ENCODE measurements around the gene FAM120B.
A peak's percentile ranks its signal among the peaks of the same experiment; 100 is the strongest.

Gene FAM120B

DNA sequence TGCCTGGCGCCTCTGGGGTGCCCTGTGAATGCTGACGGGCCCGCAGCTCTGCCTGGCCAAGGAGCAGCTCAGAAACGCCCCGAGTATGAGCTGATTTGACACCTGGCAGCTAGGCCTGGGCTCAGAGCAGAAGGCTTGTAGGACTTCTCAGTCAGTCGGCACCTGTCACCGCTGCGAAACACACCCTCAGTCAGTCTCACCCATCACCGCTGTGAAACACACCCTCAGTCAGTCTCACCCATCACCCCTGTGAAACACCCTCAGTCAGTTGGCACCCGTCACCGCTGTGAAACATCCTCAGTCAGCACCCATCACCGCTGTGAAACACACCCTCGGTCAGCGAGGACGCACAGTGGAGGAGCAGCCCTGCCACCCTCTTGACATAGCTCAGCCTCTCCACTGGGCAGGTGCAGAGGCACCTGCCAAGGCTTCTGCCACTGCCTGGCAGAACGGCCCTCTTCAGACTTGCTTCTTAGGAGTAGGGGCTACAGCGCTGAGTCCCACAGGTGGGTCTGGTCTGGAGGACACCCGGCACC is 137.6 kb downstream of the FAM120B start:
- DNase-seq (ENCODE audit: low spot score), result peak; percentile 16

DNA sequence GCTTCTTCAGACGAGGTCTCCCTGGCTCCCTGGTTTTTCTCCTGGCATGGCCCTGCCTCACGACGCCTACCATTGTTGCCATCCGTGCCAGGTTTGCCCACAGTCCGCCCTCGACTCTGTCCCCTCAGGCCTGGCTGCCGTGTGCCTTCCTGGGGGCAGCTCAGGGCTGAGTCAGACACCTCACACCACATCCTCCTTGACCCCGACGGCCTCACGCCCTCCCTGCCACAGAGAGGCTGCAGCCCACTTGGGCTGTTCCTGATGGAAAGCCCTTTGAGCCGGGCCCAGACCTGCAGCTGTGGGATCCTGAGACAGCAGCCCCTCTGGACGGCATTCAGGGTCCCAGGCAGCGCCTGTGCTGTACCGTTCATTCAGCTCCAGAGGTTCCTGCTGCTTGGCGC is 138.3 kb downstream of the FAM120B start:
- no peak for DNase-seq (ENCODE audit: low spot score)

DNA sequence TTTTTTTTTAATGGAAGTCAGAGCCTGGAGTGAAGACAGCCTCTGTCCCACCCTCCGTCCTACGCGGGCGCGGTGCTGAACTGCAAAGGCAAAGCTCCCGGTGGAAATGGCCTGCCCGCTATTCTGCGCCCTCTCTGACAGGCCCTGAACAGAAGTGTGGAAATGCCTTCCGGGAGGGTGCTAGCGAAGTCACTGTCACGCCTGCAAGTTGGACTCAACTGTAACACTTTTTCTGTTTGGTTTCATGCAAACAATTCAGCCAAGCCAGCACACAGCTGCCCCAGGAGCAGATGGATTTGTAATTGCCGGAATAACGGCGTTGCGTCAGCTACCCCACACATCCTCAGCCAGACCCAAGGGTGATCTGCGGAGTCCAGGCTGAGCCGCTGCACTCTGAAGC is 138.9 kb downstream of the FAM120B start:
- DNase-seq (ENCODE audit: low spot score), result no peak

DNA sequence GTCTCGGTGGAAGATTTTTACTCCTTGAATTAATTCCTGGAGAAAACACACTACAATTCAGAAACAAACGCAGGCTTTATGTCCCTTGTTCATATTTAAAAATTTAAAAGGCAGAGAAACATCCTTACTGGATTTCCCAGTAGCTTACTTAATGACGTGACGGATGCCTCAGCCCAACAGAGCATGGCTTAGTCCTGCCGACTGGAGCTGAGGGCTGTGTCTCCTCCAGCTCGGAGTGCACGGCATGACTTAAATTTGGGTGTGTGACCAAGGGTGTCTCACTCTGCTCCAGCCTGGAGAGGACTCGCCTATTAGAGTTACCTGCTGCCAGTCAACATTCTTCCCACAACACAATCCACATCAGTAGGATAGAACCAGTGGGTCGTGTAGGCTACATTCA is 139.4 kb downstream of the FAM120B start:
- no peak for DNase-seq (ENCODE audit: low spot score)

DNA sequence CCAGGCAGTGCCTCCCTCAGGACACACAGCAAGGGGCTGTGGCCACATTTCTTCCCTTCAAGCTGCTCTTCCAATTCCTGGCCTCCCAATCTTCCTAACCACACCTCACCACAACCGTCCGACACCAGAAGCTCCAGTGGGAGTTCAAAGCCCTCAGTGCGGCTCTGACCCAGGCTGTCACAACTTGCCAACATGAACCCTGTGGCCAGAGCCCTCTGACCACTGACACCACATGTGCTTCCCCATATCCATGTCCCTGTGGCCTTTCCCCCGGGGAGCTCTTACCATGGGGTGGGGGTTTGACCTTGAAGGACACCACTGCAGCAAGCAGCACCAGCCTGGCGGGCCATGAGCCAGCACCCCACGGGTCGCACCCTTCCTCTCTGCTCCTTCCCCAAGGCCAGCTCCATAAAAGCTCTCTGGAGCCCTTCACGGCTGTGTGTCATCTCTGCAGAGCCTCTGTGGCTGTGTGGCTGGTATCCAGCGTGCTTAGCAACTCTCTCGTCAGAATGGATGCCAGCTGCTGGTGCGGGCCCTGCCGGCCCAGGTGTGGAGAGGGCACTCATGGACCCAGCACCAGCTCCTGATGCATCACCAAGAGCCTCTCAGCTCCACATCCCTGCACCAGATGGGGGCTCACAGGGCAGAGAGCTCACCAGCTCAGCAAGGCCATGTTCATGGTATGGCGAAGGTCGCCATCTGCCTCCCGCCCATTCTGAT is 140.4 kb downstream of the FAM120B start:
- no peak for DNase-seq (ENCODE audit: low spot score)

DNA sequence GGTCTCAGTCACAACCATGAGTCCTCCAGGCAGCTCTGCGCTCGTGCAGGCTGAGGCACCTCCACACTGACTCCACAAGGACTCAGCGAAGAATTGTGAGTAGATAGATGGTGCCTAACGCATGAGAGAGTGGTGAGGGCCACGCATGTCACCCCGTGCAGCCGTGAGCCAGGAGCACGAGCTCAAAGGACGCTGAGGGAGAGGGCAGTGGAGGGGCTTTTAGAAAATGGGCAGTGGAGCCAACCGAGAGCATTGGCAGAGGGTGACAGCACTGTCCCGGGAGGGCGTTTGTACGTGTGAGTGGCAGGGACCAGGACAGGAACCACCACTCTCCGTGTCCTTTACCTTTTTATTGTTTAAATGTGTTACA is 141.0 kb downstream of the FAM120B start:
- no peak for DNase-seq (ENCODE audit: low spot score)

DNA sequence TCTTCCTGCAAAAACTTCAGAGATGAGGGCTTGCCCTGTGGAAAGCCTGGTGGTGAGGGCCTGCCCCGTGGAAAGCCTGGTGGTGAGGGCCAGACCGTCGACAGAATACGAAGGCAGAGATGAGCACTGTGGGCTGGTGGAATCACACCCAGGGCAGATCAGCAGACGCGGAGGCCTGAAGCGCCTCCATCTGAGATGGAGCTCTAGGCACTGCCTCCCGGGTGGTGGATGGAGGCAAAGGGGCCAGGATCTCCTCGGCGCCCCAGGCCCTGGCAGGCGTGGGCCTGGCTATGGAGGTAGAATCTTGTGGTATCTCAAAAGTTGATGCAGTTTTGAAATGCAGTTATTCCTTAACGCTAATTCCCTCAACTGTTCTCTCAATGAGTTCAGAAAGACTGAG is 141.8 kb downstream of the FAM120B start:
- no peak for DNase-seq (ENCODE audit: low spot score)

DNA sequence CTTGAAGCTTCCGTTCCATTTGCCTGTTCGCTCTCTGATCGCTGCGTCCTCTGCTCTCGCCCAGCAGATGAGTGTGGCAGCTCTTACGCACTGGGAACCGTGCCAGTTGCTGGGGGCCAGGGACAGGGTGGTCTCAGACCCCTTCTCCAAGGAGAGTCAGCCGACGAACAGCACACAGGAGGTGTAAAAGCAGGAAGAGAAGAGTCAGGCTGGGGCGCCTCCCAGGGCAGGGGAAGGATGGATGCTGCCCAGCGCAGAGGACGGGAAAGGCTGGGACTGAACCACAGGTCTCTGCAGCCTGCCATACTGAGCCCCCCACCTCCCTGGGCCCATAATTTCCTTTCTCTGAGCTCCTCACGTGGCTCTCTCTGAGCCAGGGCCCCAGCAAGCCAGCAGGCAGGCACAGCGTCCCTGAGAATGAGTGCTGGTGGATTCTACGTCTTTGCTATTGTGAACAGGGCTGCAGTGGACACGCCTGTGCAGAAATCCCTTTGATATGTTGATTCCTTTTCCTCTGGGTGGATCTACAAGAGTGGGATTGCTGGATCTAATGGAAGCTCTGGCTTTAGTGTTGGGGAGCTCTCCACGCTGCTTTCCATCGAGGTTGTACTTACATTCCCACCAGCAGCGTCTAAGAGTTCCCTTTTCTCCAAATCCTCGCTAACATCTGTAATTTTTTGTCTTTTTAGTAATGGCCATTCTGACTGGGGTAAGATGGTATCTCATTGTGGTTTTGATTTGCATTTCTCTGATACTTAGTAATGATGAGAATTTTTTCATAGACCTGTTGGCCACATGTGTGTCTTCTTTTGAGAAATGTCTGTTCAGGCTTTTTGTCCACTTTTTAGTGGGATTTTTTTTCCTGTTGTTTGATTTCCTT is 142.4 kb downstream of the FAM120B start:
- DNase-seq (ENCODE audit: low spot score), result no peak

DNA sequence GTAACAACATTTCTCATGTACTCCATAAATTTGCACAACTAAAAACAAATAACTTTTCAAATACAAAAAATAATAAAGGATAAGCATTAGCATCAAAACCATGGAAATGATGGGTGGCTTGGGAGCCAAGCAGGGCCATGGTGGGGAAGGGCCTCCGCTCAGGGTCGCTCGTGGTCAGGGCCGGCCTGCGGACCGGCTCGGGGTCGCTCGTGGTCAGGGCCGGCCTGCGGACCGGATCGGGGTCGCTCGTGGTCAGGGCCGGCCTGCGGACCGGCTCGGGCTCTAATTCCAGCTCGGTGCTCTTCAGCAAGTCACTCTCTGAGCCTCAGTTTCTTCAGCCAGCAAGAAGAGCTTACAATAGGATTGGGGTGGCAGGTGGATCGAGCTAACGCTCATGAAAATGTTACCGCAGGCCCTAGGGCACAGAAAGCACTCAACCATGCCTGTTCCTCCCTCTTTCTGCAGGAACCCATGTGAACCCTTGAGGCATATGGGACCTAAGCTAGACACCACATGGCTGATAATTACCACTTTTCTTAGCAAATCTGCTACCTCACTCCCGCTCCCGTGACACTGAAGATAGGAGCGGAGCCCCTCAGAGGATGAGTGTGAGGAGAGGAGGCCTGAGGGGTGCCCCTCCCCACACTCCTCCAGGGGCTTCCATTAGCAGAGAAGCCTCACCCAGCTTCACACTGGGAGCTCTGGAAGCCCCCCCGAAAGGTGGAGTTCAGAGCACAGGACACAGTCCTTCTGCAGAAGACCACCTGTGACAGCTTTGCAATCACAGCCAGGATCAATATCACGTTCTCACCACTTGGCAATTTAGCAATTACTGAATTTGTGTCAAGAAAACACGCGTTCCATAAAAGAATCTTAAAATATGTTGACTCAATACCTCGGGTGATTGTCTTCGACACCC is 143.5 kb downstream of the FAM120B start:
- DNase-seq (ENCODE audit: low spot score), result no peak

DNA sequence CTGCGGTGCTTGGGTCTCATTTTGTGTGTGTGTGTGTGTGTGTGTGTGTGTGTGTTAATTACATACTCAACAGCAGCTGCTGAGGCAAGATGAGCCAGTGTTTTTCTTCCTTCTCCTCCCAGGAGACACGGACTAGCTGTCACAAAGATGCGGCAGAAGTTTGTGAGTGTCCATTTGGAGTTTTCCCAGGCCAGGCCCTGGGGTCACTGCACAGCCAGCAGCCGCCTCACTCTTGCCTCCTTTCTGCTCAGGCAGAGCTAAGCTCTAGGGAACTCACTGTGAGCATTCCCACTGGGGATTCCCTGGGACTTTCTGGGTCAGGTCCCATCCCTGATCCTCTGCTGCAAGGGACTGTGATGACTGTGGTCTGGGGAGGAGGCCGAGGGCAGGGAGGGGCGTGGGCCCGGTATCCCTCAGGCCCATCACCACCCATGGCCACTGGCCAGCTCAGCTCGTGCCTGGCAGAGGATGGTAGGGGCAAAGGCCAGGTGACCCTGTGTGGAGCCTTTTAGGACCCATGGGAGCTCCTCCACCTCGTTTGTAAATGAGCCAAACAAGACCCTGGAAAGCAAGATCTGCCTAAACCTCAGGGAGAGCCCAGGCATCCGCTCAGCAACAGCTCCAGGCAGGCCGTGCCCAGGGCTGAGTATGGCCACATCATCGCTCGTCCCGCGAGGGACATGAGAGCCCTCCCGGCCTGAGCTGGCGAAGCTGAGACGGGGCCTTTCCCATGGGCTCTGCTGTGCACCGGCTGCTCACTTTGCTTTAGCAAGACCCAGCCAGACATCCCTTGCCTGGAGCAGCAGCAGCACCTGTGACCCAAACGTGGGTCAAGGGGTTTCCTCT is 144.6 kb downstream of the FAM120B start:
- DNase-seq (ENCODE audit: low spot score), result no peak

DNA sequence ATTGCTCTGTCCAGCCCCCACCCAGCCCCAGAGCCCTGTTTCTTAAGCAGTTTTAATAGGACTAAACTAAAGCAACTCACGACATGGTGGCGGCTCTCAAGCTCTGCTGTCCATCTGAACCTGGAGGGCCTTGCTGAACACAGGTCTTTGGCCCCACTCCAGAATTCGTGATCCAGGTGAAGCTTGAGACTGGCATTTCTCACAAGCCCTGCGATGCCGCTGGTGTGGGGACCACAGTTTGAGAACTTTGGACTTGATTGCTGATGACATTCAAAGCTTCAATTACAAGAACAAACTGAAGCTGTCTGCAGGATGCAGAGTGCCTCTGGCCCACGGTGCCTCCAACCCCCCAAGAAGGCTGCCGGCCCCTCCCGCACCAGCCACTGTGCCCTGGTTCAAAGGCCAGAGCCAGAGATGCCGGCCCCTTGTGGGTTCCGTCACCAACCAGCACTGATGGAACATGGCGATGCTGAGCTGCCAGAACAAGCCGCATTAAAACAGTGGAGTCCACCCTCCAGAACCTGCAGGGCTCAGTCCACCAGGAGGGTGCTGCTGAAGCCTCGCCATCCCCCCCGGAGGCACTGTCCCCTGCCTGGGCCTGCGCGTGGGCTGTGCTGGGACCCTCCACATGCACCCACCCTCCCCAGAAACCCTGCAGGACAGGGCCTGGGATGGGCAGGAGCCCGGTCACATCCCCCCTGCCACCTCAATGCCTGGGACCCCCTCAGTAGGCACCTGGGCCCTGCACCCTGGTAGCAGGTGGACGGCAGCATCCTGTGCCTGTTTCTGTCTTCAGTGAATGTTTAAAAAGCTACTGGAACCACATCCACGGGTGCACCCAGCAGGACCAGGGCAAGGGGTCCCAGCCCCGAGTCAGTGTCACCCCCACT is 145.4 kb downstream of the FAM120B start:
- no peak for DNase-seq (ENCODE audit: low spot score)

DNA sequence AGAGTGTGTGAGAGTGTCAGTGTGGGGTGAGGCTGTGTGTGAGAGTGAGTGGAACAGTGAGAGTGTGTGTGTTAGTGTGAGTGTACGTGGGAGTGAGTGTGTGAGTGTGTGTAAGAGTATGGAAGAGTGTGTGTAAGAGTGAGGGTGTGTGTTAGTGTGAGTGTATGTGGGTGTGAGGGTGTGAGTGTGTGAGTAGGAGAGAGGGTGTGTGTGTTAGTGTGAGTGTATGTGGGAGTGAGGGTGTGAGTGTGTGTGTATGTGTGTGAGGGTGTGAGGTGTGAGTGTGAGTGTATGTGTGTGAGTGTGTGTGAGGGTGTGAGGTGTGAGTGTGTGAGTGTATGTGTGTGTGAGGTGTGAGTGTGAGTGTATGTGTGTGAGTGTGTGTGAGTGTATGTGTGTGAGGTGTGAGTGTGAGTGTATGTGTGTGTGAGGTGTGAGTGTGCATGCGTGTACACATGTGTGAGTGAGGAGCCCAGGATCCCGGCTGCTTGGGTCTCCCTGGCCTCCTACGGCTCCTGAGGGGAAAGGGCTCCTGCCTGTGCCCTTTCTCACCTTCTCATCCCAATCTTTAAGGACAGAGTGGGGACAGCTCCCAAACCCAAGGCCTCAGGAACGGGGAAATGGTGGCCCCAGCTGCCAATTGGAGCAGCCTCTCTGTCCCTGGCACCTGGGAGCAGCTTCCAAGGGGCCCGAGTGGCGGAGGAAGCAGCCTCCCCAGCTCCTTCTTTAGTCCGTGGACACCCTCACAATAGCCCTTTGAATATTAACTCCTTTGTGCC is 146.4 kb downstream of the FAM120B start:
- no peak for DNase-seq (ENCODE audit: low spot score)

DNA sequence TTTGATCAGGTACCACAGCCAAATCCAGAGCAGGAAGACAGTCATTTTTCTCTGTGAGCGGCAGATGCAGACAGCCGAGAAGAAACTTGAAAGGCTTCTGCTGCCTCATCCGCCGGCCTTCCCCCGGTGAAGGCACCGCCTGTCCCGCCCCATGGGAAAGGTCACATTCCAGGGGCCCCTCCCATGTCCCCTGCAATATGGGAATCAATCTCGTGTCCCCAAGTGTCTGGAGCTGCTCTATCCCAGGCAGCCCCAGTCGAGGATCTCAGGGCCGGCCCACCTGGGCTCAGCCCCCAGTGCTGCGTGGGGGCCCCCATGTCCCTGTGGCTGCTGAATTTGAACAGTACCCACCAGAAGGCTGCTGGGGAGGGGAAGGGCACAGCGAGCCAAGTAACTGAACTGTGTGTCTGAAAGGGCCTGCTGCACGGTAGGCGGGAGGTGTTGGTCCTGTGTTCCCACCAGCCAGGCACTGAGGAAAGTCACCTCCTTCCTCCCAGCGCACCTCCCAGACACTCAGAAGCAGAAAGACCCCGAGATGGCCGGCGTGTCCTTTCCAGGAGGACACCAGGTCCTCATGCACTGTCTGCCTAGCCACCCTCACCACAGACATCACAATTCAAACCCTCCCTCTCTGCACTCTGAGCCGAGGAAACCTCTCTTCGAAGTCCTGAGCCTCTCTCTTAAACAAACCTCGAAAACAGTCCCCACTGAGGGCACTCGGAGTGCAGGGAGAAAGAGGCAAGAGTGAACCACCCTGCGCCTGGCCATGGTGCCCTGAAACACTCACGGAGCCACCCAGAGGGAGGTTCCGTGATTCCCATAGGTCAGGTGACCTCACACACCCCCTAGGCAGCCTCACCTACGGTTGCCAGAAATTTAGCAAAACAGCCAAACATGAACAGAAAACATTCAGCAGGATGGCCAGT is 147.3 kb downstream of the FAM120B start:
- DNase-seq (ENCODE audit: low spot score), result no peak

DNA sequence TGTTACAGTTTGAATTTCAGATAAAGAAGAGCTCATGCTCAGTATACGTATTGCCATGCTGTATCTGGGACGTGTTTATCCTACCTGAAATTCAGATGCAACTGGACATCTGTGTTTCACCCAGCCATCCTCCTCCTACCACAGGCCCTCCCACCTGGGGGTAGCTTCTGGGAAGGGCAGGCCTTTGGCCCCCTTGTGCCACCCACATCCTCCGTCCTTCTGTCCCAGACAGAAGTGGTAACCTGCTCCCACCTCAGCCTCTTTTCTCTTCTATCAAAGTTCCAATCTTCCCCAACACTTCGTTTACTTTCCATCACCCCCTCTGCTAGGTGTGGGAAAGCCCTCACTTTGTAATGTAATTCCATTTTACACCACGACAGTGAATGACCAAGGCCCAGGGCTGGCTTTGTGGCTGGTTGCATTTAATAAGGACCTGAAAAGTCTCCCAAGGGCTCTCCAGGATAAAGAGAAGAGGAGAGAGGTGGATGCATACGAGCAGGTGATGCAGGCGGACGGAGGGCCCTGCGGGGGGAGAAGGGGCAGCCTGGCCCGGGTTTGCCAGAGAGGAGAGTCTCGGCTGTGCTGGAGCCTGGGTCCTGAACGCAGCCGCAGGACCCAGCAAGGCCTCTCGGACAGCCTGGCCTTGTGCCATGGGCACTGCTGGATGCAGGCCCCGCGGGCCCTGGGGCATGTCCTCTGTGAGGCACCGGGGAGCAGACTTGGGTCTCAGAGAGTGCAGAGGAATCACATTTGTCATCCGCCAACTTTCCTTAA is 148.1 kb downstream of the FAM120B start:
- DNase-seq (ENCODE audit: low spot score), result no peak

DNA sequence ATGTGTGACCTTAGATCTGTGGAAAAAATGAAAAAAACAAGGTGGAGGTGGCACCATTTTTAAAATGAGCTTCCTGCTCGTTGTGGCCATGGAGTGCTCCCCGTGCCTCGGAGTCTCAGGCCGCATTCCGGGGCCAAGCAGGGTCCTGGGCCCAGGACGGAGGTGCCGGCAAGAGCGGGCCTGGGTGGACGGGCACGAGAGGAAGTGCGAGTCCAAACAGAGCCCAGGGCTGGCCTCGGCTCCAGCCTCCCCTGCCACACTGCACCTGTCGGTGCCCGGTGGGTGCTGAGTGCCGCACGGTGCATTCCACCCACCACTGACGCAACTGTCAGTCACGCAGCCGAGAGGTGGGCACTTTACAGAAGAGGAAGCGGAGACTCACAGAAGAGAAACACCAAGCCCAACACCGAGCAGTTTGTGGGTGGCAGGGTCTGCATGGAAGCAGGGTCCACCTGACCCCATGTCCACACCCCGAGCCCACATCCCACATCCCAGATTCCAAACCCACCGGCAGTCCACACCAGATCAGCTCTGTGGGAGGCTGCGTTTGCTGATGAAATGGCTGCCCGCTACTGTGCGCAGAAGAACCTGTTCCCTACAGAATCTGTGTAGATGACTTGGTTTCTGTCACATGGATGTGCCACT is 148.9 kb downstream of the FAM120B start:
- DNase-seq (ENCODE audit: low spot score), result no peak

DNA sequence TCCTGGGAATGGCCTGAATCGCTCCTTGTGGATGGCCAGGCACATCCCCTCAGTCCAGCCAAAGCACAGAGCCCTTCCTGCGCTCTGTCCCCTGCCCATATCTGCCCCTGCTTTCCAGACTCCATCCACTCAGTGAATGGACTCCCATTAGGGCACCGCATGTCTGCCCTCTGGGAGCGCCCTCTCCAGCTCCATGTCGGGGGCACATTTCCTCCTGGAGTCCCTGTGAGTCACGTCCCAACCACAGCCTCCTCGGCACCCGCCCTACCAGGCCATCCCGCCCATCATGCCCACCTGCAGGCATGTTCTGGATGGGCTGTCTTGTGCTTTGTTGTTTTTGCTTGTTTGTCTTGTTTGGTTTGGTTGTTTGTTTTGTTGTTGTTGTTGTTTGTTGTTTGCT is 149.8 kb downstream of the FAM120B start:
- no peak for DNase-seq (ENCODE audit: low spot score)

Measured in CD4-positive, alpha-beta T cell treated with Interleukin-2 at 100 ng/mL for 4 hours (primary cell).